ENCODE data around the gene CCDC88B.

DNA sequence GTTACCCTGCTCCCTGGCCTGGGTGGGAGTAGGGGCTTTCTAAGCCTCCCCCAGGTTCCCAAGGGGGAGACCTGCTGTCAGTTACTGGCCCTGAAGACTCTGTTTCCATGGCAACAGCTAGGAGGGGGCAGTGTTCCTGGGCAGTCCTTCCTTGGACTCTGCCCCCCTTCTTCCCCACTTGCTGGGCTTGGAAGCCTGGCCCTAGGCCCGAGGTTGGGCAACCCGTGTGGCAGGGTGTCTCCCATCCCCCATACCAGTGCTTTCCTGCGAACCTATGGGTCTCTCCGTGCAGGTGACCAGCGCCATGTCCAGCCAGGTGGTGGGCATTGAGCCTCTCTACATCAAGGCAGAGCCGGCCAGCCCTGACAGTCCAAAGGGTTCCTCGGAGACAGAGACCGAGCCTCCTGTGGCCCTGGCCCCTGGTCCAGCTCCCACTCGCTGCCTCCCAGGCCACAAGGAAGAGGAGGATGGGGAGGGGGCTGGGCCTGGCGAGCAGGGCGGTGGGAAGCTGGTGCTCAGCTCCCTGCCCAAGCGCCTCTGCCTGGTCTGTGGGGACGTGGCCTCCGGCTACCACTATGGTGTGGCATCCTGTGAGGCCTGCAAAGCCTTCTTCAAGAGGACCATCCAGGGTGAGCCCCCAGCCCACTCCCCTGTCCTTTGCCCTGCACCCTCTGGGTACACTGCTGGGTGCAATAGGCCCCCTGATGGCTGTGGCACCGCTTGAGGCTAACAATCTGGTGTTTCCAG, 33.0 kb upstream of the CCDC88B start:
- no peak for TF ChIP-seq POLR2A (IDR thresholded peaks at IDR 0.05)
- TF ChIP-seq, protein P1, sequence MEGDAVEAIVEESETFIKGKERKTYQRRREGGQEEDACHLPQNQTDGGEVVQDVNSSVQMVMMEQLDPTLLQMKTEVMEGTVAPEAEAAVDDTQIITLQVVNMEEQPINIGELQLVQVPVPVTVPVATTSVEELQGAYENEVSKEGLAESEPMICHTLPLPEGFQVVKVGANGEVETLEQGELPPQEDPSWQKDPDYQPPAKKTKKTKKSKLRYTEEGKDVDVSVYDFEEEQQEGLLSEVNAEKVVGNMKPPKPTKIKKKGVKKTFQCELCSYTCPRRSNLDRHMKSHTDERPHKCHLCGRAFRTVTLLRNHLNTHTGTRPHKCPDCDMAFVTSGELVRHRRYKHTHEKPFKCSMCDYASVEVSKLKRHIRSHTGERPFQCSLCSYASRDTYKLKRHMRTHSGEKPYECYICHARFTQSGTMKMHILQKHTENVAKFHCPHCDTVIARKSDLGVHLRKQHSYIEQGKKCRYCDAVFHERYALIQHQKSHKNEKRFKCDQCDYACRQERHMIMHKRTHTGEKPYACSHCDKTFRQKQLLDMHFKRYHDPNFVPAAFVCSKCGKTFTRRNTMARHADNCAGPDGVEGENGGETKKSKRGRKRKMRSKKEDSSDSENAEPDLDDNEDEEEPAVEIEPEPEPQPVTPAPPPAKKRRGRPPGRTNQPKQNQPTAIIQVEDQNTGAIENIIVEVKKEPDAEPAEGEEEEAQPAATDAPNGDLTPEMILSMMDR (IDR thresholded peaks at IDR 0.05): no peak

Data from suprapubic skin (tissue), 3 donors.